Endometrium (tissue), 2 donors: ENCODE results near the gene ARHGEF17.

ENCODE experiments used
- FAIRE-seq: peaks from 2 replicates; lab custom pipeline; 2012; peaks lifted over from hg19 to GRCh38; lab: Jason Lieb, UNC
- donor health status: control.
- donor health status: control.

Gene ARHGEF17

GRCh38 chr11:73314117-73314961 lies 6.3 kb downstream of the ARHGEF17 start:
- FAIRE-seq = no peak

- no peak for FAIRE-seq
These were observed 7.4 kb downstream of the ARHGEF17 start for GRCh38 chr11:73315293-73316020.

GRCh38 chr11:73316422-73316821 lies 8.3 kb downstream of the ARHGEF17 start:
- no peak for FAIRE-seq

- no peak for FAIRE-seq
These were observed 9.3 kb downstream of the ARHGEF17 start for GRCh38 chr11:73317373-73317772.

- FAIRE-seq = no peak
These were observed 9.7 kb downstream of the ARHGEF17 start for GRCh38 chr11:73317803-73318202.

- FAIRE-seq = no peak
These were observed 10.5 kb downstream of the ARHGEF17 start for GRCh38 chr11:73318501-73319011.

- no peak for FAIRE-seq
These were observed 12.9 kb downstream of the ARHGEF17 start for GRCh38 chr11:73320763-73321603.

- FAIRE-seq = no peak
These were observed 13.7 kb downstream of the ARHGEF17 start for GRCh38 chr11:73321604-73322381.

- no peak for FAIRE-seq
These were observed 14.6 kb downstream of the ARHGEF17 start for GRCh38 chr11:73322382-73323306.

- FAIRE-seq = no peak
These were observed 15.4 kb downstream of the ARHGEF17 start for GRCh38 chr11:73323464-73323863.

- FAIRE-seq = no peak
These were observed 16.0 kb downstream of the ARHGEF17 start for GRCh38 chr11:73324116-73324515.

- no peak for FAIRE-seq
These were observed 16.6 kb downstream of the ARHGEF17 start for GRCh38 chr11:73324665-73325035.

GRCh38 chr11:73325036-73325981 lies 17.2 kb downstream of the ARHGEF17 start:
- FAIRE-seq = no peak

- FAIRE-seq = no peak
These were observed 19.1 kb downstream of the ARHGEF17 start for GRCh38 chr11:73326929-73327811.

GRCh38 chr11:73327812-73328364 lies 19.8 kb downstream of the ARHGEF17 start:
- FAIRE-seq = no peak

- no peak for FAIRE-seq
These were observed 22.6 kb downstream of the ARHGEF17 start for GRCh38 chr11:73330569-73331093.

- no peak for FAIRE-seq
These were observed 23.3 kb downstream of the ARHGEF17 start for GRCh38 chr11:73331138-73331916.
